Measurements from ENCODE around the gene CRCP.

DNA sequence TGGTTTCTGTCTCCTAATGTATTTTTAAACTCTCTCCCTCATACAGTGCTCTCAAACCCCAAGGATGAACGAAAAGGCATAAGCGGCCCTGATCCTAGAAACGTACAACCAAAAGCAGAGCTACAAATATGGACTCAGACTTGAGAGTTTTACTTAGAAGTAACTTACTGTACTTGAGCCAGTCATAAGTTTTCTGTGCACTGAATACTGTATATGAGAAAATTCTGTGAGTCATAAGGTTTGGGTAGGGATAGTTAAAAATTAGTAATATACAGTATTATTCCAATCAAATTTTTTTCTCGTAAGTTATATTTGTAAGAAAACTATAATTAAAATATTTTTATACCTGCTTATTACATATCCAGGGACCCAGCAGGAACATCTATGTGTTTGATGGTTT lies 44.9 kb upstream of the CRCP start:
- TF ChIP-seq EP300 (IDR thresholded peaks at IDR 0.05) (no peak), POLR2A (IDR thresholded peaks at IDR 0.05) (no peak)
- TF ChIP-seq, protein P1, sequence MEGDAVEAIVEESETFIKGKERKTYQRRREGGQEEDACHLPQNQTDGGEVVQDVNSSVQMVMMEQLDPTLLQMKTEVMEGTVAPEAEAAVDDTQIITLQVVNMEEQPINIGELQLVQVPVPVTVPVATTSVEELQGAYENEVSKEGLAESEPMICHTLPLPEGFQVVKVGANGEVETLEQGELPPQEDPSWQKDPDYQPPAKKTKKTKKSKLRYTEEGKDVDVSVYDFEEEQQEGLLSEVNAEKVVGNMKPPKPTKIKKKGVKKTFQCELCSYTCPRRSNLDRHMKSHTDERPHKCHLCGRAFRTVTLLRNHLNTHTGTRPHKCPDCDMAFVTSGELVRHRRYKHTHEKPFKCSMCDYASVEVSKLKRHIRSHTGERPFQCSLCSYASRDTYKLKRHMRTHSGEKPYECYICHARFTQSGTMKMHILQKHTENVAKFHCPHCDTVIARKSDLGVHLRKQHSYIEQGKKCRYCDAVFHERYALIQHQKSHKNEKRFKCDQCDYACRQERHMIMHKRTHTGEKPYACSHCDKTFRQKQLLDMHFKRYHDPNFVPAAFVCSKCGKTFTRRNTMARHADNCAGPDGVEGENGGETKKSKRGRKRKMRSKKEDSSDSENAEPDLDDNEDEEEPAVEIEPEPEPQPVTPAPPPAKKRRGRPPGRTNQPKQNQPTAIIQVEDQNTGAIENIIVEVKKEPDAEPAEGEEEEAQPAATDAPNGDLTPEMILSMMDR (IDR thresholded peaks at IDR 0.05) = no peak
